ENCODE data around the gene MS4A10.

MS4A10 gene

GRCh38 chr11:60830478-60831142 is 45.5 kb downstream of the MS4A10 start:
- no peak for DNase-seq

GRCh38 chr11:60831143-60831500 is 46.0 kb downstream of the MS4A10 start:
- DNase-seq: peak; percentile 83

- DNase-seq: no peak
Observed at GRCh38 chr11:60831501-60832079, 46.5 kb downstream of the MS4A10 start.

DNA sequence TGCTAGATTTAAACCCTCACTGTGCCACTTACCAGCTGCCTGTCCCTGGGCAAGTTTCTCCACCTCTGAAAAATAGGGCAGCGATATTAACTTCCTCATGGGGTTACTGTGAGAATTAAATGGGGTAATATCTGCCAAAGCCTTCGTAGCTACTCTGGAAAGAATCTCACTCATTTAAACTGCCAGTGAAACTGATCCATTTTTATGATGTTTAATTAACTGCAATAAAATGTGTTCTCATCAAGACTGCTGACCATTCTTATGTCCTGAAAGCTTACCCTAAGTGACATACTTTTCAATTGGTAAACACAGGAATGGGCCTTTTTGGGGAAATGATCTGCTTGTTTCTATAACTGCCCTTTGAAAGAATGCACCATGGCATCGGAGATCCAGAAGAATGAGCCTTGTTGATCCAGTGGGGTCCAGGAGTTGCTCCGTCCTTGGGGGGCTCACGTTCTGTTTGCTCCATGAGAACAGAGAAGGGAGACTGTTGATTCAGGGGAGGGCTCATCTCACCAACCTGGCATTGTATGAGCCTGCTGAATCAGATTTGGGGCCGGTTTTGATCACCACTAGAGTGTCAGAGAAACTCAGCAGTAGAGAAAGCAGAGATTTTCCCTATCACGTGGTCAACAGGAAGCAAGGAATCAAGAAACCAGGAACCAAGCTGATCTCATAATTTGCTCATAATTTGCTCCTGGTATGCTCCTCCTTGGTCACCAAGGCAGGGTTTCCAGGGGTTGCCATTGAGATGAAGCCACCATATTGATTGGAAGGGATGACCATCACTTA is 49.8 kb downstream of the MS4A10 start:
- DNase-seq: no peak

- DNase-seq: no peak
Observed at GRCh38 chr11:60835534-60835846, 50.4 kb downstream of the MS4A10 start.

DNA sequence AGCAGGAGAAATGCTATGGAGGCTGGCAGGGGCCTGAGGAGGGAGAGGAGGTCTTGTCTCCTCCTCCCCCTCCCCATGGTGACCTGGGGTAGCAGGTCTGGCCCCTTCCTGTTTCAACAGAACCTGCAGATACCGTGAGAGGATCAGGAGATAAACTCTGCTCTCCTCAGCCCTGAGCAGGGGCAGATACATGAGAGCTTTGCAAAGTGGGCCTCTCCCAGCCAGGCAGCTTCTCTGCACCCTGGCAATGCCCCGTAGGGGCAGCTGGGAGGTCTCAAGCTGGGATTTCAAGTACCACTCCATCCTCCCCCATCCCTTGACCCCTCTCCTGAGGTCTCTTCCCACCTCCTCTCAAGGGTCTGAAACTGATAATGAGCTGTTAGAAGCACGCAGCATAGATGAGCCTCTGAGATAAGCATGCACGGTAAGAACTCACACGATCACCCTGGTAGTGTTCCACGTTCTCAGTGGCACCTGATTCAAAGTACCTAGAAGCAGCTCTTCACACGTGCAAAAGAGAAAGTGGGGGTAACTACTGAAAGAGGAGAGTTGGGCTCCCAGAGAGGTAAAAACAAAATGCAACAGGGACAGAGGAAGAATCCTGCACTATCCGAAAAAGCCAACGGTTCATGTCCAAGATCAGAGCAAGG is 51.9 kb downstream of the MS4A10 start:
- no peak for DNase-seq

DNA sequence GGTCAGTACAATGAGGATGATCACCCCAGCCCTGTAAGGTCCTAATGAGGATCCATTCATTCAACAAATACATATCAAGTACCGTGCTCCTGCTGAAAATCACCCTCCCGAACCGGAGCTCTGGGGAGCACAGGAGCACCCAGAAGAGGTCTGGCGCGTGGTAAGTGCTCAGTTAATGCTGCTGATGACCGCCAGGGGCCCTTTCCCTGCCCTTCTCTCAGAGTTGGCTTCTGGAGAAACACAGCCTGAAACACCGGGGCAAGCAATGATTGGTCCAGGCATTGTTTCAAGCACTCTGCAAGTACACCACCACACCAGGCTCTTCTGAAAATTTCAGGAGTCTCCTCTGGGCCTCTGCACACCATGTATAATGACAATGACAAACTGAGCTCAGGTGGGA is 53.0 kb downstream of the MS4A10 start:
- no peak for DNase-seq

- DNase-seq: no peak
Observed at GRCh38 chr11:60840470-60841430, 55.6 kb downstream of the MS4A10 start.

DNA sequence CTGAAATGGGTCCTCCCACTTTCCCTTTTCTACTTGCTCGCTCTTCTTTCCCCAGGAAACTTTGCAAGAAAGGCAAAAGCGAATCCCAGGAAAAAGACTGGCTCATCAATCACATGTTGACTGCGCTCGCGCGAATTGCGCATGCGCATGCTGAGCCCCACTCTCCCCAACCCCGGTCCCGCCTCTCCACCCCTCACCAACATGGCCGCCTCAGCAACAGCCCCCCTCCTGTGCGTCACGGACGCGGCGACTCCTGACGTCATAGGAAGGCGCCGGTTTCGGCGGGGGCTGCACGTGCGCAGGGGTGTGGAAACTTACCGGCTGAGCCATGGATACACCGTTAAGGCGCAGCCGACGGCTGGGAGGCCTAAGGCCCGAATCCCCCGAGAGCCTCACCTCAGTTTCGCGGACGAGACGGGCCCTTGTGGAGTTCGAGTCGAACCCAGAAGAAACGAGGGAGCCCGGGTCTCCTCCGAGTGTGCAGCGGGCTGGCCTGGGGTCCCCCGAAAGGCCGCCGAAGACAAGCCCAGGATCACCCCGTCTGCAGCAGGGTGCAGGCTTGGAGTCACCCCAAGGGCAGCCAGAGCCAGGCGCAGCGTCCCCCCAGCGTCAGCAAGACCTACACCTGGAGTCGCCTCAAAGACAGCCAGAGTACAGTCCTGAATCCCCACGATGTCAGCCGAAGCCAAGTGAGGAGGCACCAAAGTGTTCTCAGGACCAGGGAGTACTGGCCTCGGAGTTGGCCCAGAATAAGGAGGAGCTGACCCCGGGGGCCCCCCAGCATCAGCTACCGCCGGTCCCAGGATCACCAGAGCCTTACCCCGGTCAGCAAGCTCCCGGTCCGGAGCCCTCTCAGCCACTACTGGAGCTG is 56.9 kb downstream of the MS4A10 start, which contains the start of gene CCDC86:
TSS of gene CCDC86 (plus strand) at position 317 of the 871 bp plus-strand sequence. CDS start at position 329, 12 bp downstream.
- peak; percentile 96 for DNase-seq

GRCh38 chr11:60842668-60843600 is 57.8 kb downstream of the MS4A10 start:
- DNase-seq: no peak

DNA sequence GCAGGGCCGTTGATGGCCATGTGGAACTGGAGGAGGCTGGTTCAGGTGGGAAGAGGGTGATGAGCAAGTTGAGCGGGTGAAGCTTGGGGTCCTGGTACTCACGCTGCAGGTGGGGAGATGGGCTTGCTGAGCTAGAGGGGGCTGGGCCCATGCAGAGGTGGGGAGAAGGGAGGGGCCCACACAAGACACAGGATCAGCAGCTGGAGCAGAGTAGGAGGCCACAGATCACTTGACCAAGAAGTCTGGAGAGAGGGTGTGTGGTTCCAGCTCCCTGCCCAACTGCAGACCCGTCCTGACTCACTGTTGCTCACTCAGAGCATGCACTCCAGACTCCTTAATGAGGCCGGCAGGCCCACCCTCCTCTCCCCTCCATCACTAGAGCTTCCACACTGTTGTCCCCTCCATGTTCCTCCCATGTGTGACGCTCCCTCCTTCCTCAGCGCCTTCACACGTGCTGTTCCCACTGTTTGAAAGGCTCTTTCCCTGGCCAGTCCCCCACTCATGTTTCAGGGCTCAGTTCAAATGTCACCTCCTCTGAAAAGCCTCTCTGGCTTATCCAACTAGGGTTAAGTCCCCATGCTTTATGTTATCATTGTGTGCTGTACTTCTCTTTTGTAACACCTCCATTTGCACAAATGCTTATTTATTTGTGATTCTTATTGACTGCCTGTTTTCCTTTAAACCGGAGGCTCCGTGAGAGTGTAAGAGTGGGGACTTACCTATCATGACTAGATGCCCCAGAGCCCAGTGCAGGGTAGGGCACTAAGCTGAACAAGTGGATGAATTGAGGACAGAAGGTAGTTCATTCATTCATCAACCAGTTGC is 59.1 kb downstream of the MS4A10 start:
- no peak for DNase-seq

- no peak for DNase-seq
Observed at GRCh38 chr11:60844870-60845221, 59.7 kb downstream of the MS4A10 start.

- DNase-seq: no peak
Observed at GRCh38 chr11:60845338-60845737, 60.2 kb downstream of the MS4A10 start.

DNA sequence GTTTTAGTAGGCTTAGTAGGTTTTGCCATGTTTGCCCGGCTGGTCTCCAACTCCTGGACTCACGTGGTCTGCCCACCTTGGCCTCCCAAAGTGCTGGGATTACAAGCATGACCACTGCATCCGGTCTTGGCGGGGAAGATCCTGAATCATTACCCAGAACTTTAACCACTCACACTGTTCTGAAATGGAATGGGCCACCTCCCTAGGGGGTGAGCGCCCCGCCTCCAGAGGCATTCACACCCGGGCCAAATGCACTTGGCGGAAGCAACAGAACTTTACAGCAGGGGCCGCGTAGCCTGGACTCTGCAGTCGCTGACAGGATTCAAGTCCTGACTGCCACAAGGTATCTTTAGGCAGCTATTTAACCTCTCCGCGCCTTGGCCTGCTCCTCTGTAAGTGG is 62.1 kb downstream of the MS4A10 start:
- no peak for DNase-seq

DNA sequence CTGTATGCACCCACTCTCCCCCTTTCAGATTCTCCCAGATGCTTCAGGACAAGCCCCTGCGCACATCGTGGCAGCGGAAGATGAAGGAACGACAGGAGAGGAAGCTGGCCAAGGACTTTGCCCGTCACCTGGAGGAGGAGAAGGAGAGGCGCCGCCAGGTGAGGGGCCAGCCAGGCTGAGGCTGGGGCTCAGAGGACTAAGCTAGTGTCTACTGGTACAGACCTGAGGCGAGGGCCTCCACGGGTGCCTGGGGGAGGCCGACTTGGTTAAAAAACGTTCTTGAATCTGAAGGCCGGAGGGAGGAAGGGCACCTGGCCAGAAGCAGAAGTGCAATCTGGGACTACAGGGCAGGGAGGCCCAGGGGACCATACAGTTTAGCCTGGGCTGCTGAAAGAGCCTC is 62.8 kb downstream of the MS4A10 start:
- no peak for DNase-seq

- DNase-seq: no peak
Observed at GRCh38 chr11:60848714-60849151, 63.6 kb downstream of the MS4A10 start.

DNA sequence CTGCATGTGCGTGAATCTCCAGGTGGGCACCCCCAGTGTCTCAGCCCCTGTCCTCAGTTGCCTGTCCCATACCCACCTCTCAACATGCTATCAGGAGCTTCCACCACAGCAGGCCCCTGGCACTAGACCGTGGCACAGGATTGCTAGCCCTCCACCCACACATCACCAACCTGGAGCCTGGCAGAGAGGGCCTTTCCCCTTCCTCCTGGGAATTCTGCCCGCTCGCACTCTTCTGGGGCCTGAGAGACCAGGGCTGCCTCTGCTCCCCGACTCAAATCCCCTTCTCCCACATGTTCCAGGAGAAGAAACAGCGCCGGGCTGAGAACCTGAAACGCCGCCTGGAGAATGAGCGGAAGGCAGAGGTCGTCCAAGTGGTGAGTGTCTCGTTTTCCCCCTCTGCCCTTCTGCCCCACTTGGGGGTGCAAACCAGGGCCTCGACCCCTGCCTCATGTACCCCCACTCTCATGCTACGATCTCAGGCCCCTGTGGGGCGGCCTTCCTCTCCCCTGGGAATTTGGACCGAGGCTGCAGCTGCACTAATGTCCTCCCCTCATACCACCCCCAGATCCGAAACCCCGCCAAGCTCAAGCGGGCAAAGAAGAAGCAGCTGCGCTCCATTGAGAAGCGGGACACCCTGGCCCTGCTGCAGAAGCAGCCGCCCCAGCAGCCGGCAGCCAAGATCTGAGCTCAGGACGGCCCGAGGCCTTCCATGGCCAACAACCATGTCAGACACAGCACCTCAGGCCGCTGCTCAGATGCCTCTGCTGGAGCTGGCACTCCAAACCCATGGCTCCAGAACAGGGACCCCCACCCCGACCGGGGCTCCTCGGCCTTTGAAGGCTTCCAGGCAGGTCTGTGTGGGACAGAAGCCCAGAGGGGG is 64.7 kb downstream of the MS4A10 start:
- DNase-seq: no peak
